Astrocyte (in vitro differentiated cells and primary cell): ENCODE data around the gene FAM170B.

Experiments
- EZH2 ChIP-seq: IDR thresholded peaks from 2 replicates; pipeline ENCODE4 v1.6.1; 2012; ENCODE audit warnings: mild to moderate bottlenecking, low read length, inconsistent platforms; ENCODE audit not compliant: insufficient read depth
- TF ChIP-seq, protein P1 (sequence below): IDR thresholded peaks from 2 replicates; pipeline ENCODE4 v1.5.1; 2011; ENCODE audit warnings: low read depth, mild to moderate bottlenecking, inconsistent platforms, low read length, moderate library complexity; ENCODE audit not compliant: insufficient read depth

DNA sequence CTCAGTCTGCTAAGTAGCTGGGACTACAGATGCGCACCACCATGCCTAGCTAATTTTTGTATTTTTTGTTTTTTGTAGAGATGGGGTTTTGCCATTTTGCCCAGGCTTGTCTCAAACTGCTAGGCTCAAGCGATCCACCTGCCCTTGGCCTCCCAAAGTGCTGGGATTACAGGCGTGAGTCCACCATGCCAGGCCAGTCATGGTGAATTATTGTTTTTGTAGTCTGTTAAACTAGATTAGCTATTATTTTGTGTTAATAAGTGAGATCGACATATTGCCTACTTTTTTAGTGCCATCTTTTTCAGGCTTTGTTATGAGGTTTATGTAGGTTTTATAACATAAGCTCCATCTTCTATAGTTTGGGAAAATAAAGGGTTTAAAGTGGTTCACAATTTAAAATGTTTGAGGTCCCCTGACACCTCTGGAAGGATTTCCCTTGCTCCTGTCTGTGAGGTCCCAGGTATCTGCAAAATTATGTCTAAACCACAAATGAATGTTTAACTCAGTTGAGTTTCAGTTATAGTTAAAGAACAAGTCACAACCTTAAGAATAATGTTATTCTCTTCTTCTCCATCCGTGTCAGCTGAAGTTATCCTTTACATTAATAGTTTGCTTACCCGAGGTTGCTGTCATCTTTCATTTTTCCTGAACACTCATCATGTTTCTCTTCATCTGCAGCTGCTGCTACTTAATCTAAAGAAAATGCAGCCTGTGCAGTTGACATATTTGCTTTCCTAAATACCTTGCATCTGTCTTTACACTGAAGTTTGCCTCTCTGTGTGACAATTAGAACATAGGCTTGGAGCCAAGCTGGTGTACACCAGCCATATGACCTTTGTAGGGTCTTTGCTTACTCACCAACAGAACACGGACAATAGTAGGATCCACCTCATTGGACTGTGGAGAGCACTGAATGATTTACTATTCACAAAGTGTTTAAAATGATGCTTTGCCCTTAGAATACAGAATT is 9.6 kb downstream of the FAM170B start:
- TF ChIP-seq, protein P1, sequence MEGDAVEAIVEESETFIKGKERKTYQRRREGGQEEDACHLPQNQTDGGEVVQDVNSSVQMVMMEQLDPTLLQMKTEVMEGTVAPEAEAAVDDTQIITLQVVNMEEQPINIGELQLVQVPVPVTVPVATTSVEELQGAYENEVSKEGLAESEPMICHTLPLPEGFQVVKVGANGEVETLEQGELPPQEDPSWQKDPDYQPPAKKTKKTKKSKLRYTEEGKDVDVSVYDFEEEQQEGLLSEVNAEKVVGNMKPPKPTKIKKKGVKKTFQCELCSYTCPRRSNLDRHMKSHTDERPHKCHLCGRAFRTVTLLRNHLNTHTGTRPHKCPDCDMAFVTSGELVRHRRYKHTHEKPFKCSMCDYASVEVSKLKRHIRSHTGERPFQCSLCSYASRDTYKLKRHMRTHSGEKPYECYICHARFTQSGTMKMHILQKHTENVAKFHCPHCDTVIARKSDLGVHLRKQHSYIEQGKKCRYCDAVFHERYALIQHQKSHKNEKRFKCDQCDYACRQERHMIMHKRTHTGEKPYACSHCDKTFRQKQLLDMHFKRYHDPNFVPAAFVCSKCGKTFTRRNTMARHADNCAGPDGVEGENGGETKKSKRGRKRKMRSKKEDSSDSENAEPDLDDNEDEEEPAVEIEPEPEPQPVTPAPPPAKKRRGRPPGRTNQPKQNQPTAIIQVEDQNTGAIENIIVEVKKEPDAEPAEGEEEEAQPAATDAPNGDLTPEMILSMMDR, result no peak
- no peak for TF ChIP-seq EZH2
